A673 (cell line): ENCODE results near the gene SNTG2. TPM values are rescaled to one million over a fixed set of nuclear protein-coding genes. Genes with fewer than 3 reads are reported as not detected.

ENCODE experiments used
- BruUV-seq: library from RNA; stranded (reverse); fragments of 400-500 nt; replicated peaks from 2 replicates; lab custom pipeline; 2021; lab: Mats Ljungman, UMichigan
- CTCF ChIA-PET: fragments of 300-600 bp; sonication (Branson Sonifier 250); formaldehyde crosslinking; loops from one replicate; lab custom pipeline; 2022; ENCODE audit warnings: antibody characterized with exemption; lab: Charles Lee
- POLR2A ChIA-PET: fragments of 300-600 bp; sonication (Branson Sonifier 250); formaldehyde crosslinking; loops from one replicate; lab custom pipeline; 2022; ENCODE audit warnings: antibody characterized with exemption; ENCODE audit not compliant: low non-redundant PET; lab: Charles Lee
- DNase-seq: peaks from one replicate; pipeline ENCODE4 v3.0.0-alpha.2; 2015; ENCODE audit warnings: low spot score
- H3K27ac ChIP-seq: fragments of 200-600 bp; sonication (generic); 2 replicates; pipeline ENCODE4 v1.5.1; 2016; ENCODE audit warnings: mixed run types, low read depth, mild to moderate bottlenecking, mixed read lengths, antibody characterized with exemption, low read length; ENCODE audit not compliant: poor library complexity, severe bottlenecking
- H3K27me3 ChIP-seq: fragments of 200-600 bp; sonication (generic); replicated peaks from 2 replicates; pipeline ENCODE4 v1.6.1; 2017; ENCODE audit warnings: mixed run types, low read depth, mild to moderate bottlenecking, mixed read lengths, antibody characterized with exemption, low read length; ENCODE audit not compliant: insufficient read depth, poor library complexity
- H3K36me3 ChIP-seq: fragments of 200-600 bp; sonication (generic); 2 replicates; pipeline ENCODE4 v1.6.1; 2016; ENCODE audit warnings: mixed run types, mild to moderate bottlenecking, mixed read lengths, antibody characterized with exemption, low read length; ENCODE audit not compliant: insufficient read depth, poor library complexity, severe bottlenecking
- H3K4me1 ChIP-seq: fragments of 200-600 bp; sonication (generic); 2 replicates; pipeline ENCODE4 v1.6.1; 2017; ENCODE audit warnings: mixed run types, mild to moderate bottlenecking, mixed read lengths, antibody characterized with exemption, low read length; ENCODE audit not compliant: insufficient read depth, poor library complexity, severe bottlenecking
- H3K4me3 ChIP-seq: fragments of 200-600 bp; sonication (generic); 2 replicates; pipeline ENCODE4 v1.5.1; 2016; ENCODE audit warnings: low read depth, mixed run types, mild to moderate bottlenecking, mixed read lengths, low read length; ENCODE audit not compliant: poor library complexity, severe bottlenecking
- H3K9me3 ChIP-seq: fragments of 200-600 bp; sonication (generic); 2 replicates; pipeline ENCODE4 v1.6.1; 2016; ENCODE audit warnings: mixed run types, low read depth, mild to moderate bottlenecking, mixed read lengths, antibody characterized with exemption, low read length; ENCODE audit not compliant: poor library complexity, severe bottlenecking
- EZH2 ChIP-seq: fragments of 200-600 bp; sonication (generic); IDR thresholded peaks from 2 replicates; pipeline ENCODE4 v1.6.1; 2017; ENCODE audit warnings: borderline replicate concordance, low read depth, mild to moderate bottlenecking, mixed read lengths, antibody characterized with exemption, low read length; ENCODE audit not compliant: poor library complexity, severe bottlenecking
- intact Hi-C: fragments of 100-400 bp; cut with micrococcal nuclease; formaldehyde crosslinking; loops from one replicate; pipeline ENCODE4 v1.10.0; 2022; ENCODE audit not compliant: unreplicated experiment
- total RNA-seq: library from RNA; stranded (reverse); gene quantifications from 2 replicates; pipeline ENCODE4 v1.2.3, GENCODE V29; 2021
- TF ChIP-seq, protein P1 (sequence below): fragments of 300-800, 200-600 bp; sonication (generic); conservative IDR thresholded peaks from 2 replicates; pipeline ENCODE4 v1.5.1; 2017; ENCODE audit warnings: low read depth, mild to moderate bottlenecking, antibody characterized with exemption, low read length, moderate library complexity, mixed read lengths

Gene SNTG2
- total RNA-seq, 1 experiment from 2014 or later: 3.7 TPM

DNA sequence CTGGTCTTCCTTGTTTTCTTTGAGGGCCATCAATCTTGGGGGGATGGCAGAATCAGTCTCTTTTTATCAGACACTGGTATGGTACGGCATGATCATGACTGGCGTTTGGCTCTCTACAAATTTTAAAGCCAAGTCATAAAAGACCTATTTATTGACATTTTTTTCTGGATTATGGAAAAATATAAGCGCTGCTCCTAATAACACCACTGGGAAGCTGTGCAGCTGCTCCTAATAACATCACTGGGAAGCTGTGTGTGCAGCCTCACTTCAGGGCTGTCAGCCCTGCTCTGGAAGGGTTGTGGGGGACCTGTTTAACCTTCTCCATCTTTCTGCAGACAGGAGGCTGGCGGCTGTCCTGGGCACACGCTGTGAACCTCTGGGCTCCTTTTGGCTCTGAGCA is 88.9 kb downstream of the SNTG2 start:
- Histone ChIP-seq H3K9me3 (no peaks in the 10 kb centered on the region), H3K27ac (no peak overlapping the region), H3K36me3 (no peaks in the 10 kb centered on the region), H3K4me3 (no peak overlapping the region), H3K4me1 (no peaks in the 10 kb centered on the region), H3K27me3 (no peaks in the 10 kb centered on the region)
- no peak for DNase-seq
- intact Hi-C loops: no loop called here
- no peak for TF ChIP-seq EZH2
- TF ChIP-seq, protein P1, sequence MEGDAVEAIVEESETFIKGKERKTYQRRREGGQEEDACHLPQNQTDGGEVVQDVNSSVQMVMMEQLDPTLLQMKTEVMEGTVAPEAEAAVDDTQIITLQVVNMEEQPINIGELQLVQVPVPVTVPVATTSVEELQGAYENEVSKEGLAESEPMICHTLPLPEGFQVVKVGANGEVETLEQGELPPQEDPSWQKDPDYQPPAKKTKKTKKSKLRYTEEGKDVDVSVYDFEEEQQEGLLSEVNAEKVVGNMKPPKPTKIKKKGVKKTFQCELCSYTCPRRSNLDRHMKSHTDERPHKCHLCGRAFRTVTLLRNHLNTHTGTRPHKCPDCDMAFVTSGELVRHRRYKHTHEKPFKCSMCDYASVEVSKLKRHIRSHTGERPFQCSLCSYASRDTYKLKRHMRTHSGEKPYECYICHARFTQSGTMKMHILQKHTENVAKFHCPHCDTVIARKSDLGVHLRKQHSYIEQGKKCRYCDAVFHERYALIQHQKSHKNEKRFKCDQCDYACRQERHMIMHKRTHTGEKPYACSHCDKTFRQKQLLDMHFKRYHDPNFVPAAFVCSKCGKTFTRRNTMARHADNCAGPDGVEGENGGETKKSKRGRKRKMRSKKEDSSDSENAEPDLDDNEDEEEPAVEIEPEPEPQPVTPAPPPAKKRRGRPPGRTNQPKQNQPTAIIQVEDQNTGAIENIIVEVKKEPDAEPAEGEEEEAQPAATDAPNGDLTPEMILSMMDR: no peak
- ChIA-PET POLR2A (no interaction called here), CTCF (no interaction called here)
- no TSS peak for BruUV-seq

DNA sequence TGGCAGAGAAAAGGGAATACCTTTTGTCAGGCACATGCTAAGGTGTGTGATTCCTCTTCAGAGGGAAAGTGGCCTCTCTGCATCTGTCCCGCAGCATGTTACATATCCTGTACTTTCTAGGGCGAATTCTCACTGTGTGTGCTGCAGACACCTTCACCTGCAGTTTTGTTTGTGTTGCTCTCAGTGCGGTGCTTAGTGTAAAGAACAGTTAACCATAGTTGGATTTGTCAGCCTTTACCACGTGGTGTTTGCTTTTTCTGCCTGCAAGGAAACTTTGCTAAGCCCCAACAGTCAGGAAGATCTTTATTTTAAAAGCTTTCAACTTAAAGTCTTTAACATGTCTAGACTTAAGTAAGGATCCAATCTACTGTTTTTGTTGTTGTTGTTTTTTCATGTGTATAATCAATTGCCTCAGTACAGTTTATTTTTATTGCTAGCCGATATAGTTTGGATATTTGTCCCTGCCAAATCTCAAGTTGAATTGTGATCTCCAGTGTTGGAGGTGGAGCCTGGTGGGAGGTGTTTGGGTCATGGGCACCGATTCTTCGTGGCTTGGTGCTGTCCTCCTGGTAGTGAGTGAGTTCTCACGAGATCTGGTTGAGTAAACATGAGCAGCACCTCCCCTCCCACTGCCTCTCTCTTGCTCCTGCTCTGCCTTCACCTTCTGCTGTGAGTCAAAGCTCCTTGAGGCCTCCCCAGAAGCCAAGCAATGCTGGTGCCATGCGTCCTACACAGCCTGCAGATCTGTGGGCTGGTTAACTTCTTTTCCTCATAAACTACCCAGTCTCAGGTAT is 90.6 kb downstream of the SNTG2 start:
- no peaks in the 10 kb centered on the region for H3K9me3 ChIP-seq
- H3K27ac ChIP-seq: no peak overlapping the region
- no TSS peak for BruUV-seq
- intact Hi-C loops: no loop called here
- ChIA-PET CTCF (no interaction called here), POLR2A (no interaction called here)
- DNase-seq: no peak
- no peaks in the 10 kb centered on the region for H3K27me3 ChIP-seq
- H3K36me3 ChIP-seq: no peaks in the 10 kb centered on the region
- no peak for TF ChIP-seq EZH2
- H3K4me1 ChIP-seq: no peaks in the 10 kb centered on the region
- H3K4me3 ChIP-seq: no peak overlapping the region

DNA sequence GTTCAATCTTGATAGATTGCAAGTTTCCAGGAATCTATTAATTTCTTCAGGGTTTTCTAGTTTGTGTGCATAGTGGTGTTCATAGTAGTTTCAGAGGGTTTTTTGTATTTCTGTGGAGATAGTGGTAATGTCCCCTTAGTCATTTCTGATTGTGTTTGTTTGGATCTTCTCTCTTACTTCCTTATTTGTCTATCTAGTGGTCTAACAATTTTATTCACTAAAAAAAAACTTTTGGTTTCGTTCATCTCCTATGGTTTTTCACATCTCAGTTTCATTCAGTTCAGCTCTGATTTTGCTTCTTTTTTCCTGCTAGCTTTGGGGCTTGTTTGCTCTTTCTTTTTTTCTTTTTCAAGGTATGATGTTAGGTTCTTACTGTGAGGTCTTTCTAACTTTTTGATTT is 94.5 kb downstream of the SNTG2 start:
- H3K36me3 ChIP-seq: no peaks in the 10 kb centered on the region
- intact Hi-C loops: no loop called here
- H3K4me1 ChIP-seq: no peaks in the 10 kb centered on the region
- no peak overlapping the region for H3K27ac ChIP-seq
- H3K9me3 ChIP-seq: no peaks in the 10 kb centered on the region
- no peaks in the 10 kb centered on the region for H3K27me3 ChIP-seq
- TF ChIP-seq EZH2: no peak
- TF ChIP-seq, protein P1: no peak
- ChIA-PET CTCF (no interaction called here), POLR2A (no interaction called here)
- no TSS peak for BruUV-seq
- no peak for DNase-seq
- no peak overlapping the region for H3K4me3 ChIP-seq

DNA sequence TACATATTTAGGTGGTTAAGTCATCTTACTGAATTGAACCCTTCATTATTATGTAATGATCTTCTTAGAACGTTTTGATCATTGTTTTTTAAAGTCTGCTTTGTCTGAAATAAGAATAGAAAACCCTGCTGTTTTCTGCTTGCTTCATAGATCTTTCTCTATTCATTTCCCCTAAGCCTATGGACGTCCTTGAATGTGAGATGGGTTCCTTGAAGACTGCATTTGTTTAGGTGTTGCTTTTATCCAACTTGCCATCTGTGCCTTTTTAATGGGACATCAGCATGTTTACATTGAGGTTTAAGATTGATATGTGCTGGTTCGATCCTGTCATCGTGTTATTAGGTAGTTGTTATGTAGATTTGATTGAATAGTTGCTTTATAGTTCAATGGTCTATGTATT is 95.4 kb downstream of the SNTG2 start:
- intact Hi-C loops: no loop called here

More for the DNA sequence above, 95.4 kb downstream of the SNTG2 start:
- BruUV-seq: no TSS peak
- no peak for DNase-seq
- H3K27ac ChIP-seq: no peak overlapping the region
- ChIA-PET POLR2A (no interaction called here), CTCF (no interaction called here)
- TF ChIP-seq, protein P1: no peak
- no peak for TF ChIP-seq EZH2
- no peaks in the 10 kb centered on the region for H3K4me1 ChIP-seq
- no peak overlapping the region for H3K4me3 ChIP-seq
- no peaks in the 10 kb centered on the region for H3K9me3 ChIP-seq
- no peaks in the 10 kb centered on the region for H3K27me3 ChIP-seq
- no peaks in the 10 kb centered on the region for H3K36me3 ChIP-seq
